PC-3 (cell line): ENCODE results near the gene ERFE. TPM values are rescaled to one million over a fixed set of nuclear protein-coding genes. Genes with fewer than 3 reads are reported as not detected.

Experiments used
- ATAC-seq: fragments of 200-7000 bp; cut with Tn5 transposase; 2 replicates; pipeline ENCODE4 v1.9.1; 2020; ENCODE audit warnings: mild to moderate bottlenecking, moderate library complexity
- Bru-seq: library from RNA; stranded (reverse); fragments of 400-500 nt; gene quantifications from one replicate; lab custom pipeline; 2021; lab: Mats Ljungman, UMichigan
- BruChase-seq, 2 experiments: library from RNA; stranded (reverse); fragments of 400-500 nt; gene quantifications; one replicate each; lab custom pipeline; 2021; lab: Mats Ljungman, UMichigan
- BruUV-seq: library from RNA; stranded (reverse); fragments of 400-500 nt; replicated peaks from 2 replicates; lab custom pipeline; 2021; lab: Mats Ljungman, UMichigan
- CTCF ChIA-PET: fragments of 300-600 bp; sonication (Branson Sonifier 250); formaldehyde crosslinking; loops from one replicate; lab custom pipeline; 2022; ENCODE audit warnings: antibody characterized with exemption; lab: Charles Lee
- POLR2A ChIA-PET: fragments of 300-600 bp; sonication (Branson Sonifier 250); formaldehyde crosslinking; loops from one replicate; lab custom pipeline; 2022; ENCODE audit warnings: antibody characterized with exemption; ENCODE audit not compliant: unreplicated experiment; lab: Charles Lee
- DNase-seq: peaks from one replicate; pipeline ENCODE4 v3.0.0-alpha.2; 2015
- H2AFZ ChIP-seq: fragments of 300-600 bp; sonication (generic); 2 replicates; pipeline ENCODE4 v1.6.0; 2016; ENCODE audit warnings: antibody characterized with exemption, low read length
- H3F3A ChIP-seq: fragments of 300-600 bp; sonication (generic); one replicate; pipeline ENCODE4 v1.6.0; 2017; ENCODE audit warnings: antibody characterized with exemption, low read length, control low read depth, mild to moderate bottlenecking; ENCODE audit not compliant: unreplicated experiment
- H3K27ac ChIP-seq: fragments of 300-600 bp; sonication (generic); 2 replicates; pipeline ENCODE4 v1.5.1; 2016; ENCODE audit warnings: mild to moderate bottlenecking, low read length
- H3K27me3 ChIP-seq: fragments of 300-600 bp; sonication (generic); 2 replicates; pipeline ENCODE4 v1.6.1; 2016; ENCODE audit warnings: low read length, mixed read lengths
- H3K36me3 ChIP-seq: fragments of 300-600 bp; sonication (generic); 2 replicates; pipeline ENCODE4 v1.6.1; 2016; ENCODE audit warnings: low read depth, mixed run types, low read length, mixed read lengths
- H3K4me1 ChIP-seq: fragments of 300-600 bp; sonication (generic); 2 replicates; pipeline ENCODE4 v1.5.1; 2016; ENCODE audit warnings: low read length; ENCODE audit not compliant: insufficient read depth
- H3K4me2 ChIP-seq: fragments of 300-600 bp; sonication (generic); 2 replicates; pipeline ENCODE4 v1.6.0; 2016; ENCODE audit warnings: low read length
- H3K4me3 ChIP-seq: fragments of 300-600 bp; sonication (generic); 2 replicates; pipeline ENCODE4 v1.5.1; 2016; ENCODE audit warnings: mild to moderate bottlenecking, low read length, mixed read lengths
- H3K79me2 ChIP-seq: fragments of 300-600 bp; sonication (generic); 2 replicates; pipeline ENCODE4 v1.6.1; 2017; ENCODE audit warnings: low read length, mixed read lengths
- H3K9ac ChIP-seq: fragments of 300-600 bp; sonication (generic); 2 replicates; pipeline ENCODE4 v1.6.0; 2016; ENCODE audit warnings: mild to moderate bottlenecking, low read length
- H3K9me2 ChIP-seq: fragments of 300-600 bp; sonication (generic); replicated peaks from 2 replicates; pipeline ENCODE4 v1.6.1; 2016; ENCODE audit warnings: mixed run types, low read length, mixed read lengths
- H3K9me3 ChIP-seq: fragments of 300-600 bp; sonication (generic); 2 replicates; pipeline ENCODE4 v1.6.1; 2016; ENCODE audit warnings: low read length, mixed read lengths
- H4K20me1 ChIP-seq: fragments of 300-600 bp; sonication (generic); 2 replicates; pipeline ENCODE4 v1.6.1; 2016; ENCODE audit warnings: low read length, mixed read lengths
- EZH2 ChIP-seq: fragments of 300-600 bp; sonication (generic); IDR thresholded peaks from one replicate; pipeline ENCODE4 v1.6.1; 2017; ENCODE audit warnings: antibody characterized with exemption, mild to moderate bottlenecking, low read length; ENCODE audit not compliant: unreplicated experiment
- EZH2phosphoT487 ChIP-seq: fragments of 300-600 bp; sonication (generic); IDR thresholded peaks from 2 replicates; pipeline ENCODE4 v1.6.1; 2018; ENCODE audit warnings: mild to moderate bottlenecking, antibody characterized with exemption, low read length, borderline replicate concordance
- intact Hi-C: fragments of 100-400 bp; cut with micrococcal nuclease; formaldehyde crosslinking; loops from 2 replicates; pipeline ENCODE4 v1.9.0; 2023
- long read RNA-seq: library from polyadenylated mRNA; unstranded; transcript quantifications from one replicate; pipeline ENCODE4 v2.0.0, GENCODE V29; 2021; ENCODE audit not compliant: unreplicated experiment
- total RNA-seq: library from RNA; depleted of rRNA; stranded (reverse); fragments of >200 nt; gene quantifications from 2 replicates; pipeline ENCODE4 v1.2.3, GENCODE V29; 2014; rRNA removed
- TF ChIP-seq, protein P1 (sequence below): fragments of 300-600 bp; sonication (generic); conservative IDR thresholded peaks from 2 replicates; pipeline ENCODE4 v1.5.1; 2017; ENCODE audit warnings: antibody characterized with exemption, low read depth, mild to moderate bottlenecking, low read length

Gene ERFE, protein sequence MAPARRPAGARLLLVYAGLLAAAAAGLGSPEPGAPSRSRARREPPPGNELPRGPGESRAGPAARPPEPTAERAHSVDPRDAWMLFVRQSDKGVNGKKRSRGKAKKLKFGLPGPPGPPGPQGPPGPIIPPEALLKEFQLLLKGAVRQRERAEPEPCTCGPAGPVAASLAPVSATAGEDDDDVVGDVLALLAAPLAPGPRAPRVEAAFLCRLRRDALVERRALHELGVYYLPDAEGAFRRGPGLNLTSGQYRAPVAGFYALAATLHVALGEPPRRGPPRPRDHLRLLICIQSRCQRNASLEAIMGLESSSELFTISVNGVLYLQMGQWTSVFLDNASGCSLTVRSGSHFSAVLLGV
- total RNA-seq (7.4 and 8.5 TPM in 2 replicates), Bru-seq, nascent RNA (percentile 32 among the genes with signal in this experiment), BruChase-seq, experiment 1, labeled RNA remaining after a 6-hour chase (percentile 15 among the genes with signal in this experiment), BruChase-seq, experiment 2, labeled RNA remaining after a 2-hour chase (percentile 19 among the genes with signal in this experiment)
- long read RNA-seq, partial matches to known transcripts = 0 of 5 reads
- long read RNA-seq, other reads (novel, unspliced or antisense) = 2 of 5 reads

DNA sequence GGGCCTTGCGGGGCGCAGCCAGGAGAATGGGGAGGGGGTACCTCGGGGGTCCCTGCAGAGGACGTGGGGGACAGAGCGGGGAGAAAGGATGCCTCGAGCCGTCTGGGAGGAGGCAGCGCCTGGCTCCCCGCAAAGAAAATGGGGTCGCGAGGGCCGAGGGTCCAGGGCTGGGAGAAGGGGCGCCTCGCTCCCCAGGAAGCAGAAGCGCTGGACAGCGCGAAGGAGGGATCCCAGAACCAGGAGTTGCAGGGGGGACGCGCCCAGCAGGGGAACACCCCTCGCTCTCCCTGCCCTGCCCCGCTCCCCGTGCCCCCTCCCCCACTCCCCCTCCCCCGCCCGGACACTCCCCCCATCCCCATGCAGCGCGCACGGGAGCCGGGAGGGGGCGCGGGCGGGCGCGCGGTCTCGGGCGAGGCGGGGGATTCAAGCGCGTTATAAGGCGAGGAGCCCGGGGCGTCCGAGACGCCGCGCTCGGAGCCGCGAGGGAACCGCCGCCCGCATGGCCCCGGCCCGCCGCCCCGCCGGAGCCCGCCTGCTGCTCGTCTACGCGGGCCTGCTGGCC lies at the start of gene ERFE:
Gene ERFE (plus strand): TSS at position 462 of the 562 bp plus-strand sequence. CDS start 38 bp downstream, at position 500.
- H3K4me3 ChIP-seq = peak within 1 kb of the TSS; percentile 63
- no peak within 1 kb of the TSS for H3K27ac ChIP-seq
- POLR2A ChIA-PET = no interaction called here

GRCh38 chr2:238113611-238114010 lies 45.2 kb upstream of the ERFE start:
- no TSS peak for BruUV-seq
- TF ChIP-seq EZH2 = no peak
- no peak for TF ChIP-seq EZH2phosphoT487
- TF ChIP-seq, protein P1, sequence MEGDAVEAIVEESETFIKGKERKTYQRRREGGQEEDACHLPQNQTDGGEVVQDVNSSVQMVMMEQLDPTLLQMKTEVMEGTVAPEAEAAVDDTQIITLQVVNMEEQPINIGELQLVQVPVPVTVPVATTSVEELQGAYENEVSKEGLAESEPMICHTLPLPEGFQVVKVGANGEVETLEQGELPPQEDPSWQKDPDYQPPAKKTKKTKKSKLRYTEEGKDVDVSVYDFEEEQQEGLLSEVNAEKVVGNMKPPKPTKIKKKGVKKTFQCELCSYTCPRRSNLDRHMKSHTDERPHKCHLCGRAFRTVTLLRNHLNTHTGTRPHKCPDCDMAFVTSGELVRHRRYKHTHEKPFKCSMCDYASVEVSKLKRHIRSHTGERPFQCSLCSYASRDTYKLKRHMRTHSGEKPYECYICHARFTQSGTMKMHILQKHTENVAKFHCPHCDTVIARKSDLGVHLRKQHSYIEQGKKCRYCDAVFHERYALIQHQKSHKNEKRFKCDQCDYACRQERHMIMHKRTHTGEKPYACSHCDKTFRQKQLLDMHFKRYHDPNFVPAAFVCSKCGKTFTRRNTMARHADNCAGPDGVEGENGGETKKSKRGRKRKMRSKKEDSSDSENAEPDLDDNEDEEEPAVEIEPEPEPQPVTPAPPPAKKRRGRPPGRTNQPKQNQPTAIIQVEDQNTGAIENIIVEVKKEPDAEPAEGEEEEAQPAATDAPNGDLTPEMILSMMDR = no peak
- H3K9me3 ChIP-seq = no peaks in the 10 kb centered on the region
- H3K9ac ChIP-seq = no peak overlapping the region
- no peak overlapping the region for H3K4me2 ChIP-seq
- no peaks in the 10 kb centered on the region for H3F3A ChIP-seq
- no peaks in the 10 kb centered on the region; the same call in 1 of the 2 replicates for H3K4me1 ChIP-seq
- no peak for ATAC-seq
- H3K36me3 ChIP-seq = no peaks in the 10 kb centered on the region
- H2AFZ ChIP-seq = no peak overlapping the region
- H3K27me3 ChIP-seq = no peaks in the 10 kb centered on the region
- H4K20me1 ChIP-seq = no peaks in the 10 kb centered on the region
- CTCF ChIA-PET = no interaction called here
- no peak overlapping the region for H3K4me3 ChIP-seq
- H3K9me2 ChIP-seq = no peaks in the 10 kb centered on the region
- no peak overlapping the region for H3K27ac ChIP-seq
- intact Hi-C loops = no loop called here
- DNase-seq = no peak
- no peaks in the 10 kb centered on the region for H3K79me2 ChIP-seq
- POLR2A ChIA-PET = no interaction called here

More for the DNA sequence above, at the start of gene ERFE:
- H4K20me1 ChIP-seq = no peaks in the 10 kb centered on the region
- no peaks in the 10 kb centered on the region for H3K9me3 ChIP-seq
- peak within 1 kb of the TSS; percentile 76 for H3K4me2 ChIP-seq
- peak within 1 kb of the TSS; percentile 45; the same call in 1 of the 2 replicates for H2AFZ ChIP-seq
- no peaks in the 10 kb centered on the region; the same call in 1 of the 2 replicates for H3K36me3 ChIP-seq
- H3K79me2 ChIP-seq = no peaks in the 10 kb centered on the region
- intact Hi-C loops = no loop called here
- peak; percentile 61 for DNase-seq
- H3K9ac ChIP-seq = peak within 1 kb of the TSS; percentile 7; the same call in 1 of the 2 replicates
- H3K9me2 ChIP-seq = no peaks in the 10 kb centered on the region
- H3K4me1 ChIP-seq = no peaks in the 10 kb centered on the region
- H3F3A ChIP-seq = no peaks in the 10 kb centered on the region
- ATAC-seq = peak; percentile 75
- CTCF ChIA-PET = no interaction called here
- H3K27me3 ChIP-seq = no peaks in the 10 kb centered on the region
- BruUV-seq = no TSS peak
- TF ChIP-seq EZH2phosphoT487 (no peak), EZH2 (no peak)
- TF ChIP-seq, protein P1 = no peak
